ENCODE measurements around the gene VPS72. TPM values are rescaled to one million over a fixed set of nuclear protein-coding genes. Genes with fewer than 3 reads are reported as not detected.
A peak's percentile ranks its signal among the peaks of the same experiment; 100 is the strongest.

VPS72 gene
- total and polyA plus RNA-seq, 5 experiments from 2014 or later = 58.3 to 79.1 (median 69.7) TPM

GRCh38 chr1:151176514-151177045, 13.4 kb downstream of the VPS72 start:
- Mint-ChIP-seq H3K4me1 (peaks cover 0 to 16% (median 7%) of the 10 kb centered on the region in 4 donors), H3K4me3 (no peak overlapping the region), H3K27me3 (no peaks in the 10 kb centered on the region), H3K9me3 (no peaks in the 10 kb centered on the region), H3K27ac (peak overlapping the region in 4 of 10 donors; percentile 8 to 73 (median 40)), H3K36me3 (peaks cover 5 to 83% (median 13%) of the 10 kb centered on the region in 3 donors)
- POLR2A ChIA-PET = interaction anchor here (1.7 to 3.1 kb wide), 2 partner anchors 10 to 19 kb away, joined by 10 to 15 read pairs; partner anchors contain the start of genes LYSMD1 and SCNM1
- DNase-seq = no peak
- ATAC-seq = no peak

GRCh38 chr1:151175863-151176262, 14.1 kb downstream of the VPS72 start, which contains the start of gene TMOD4:
TSS of gene TMOD4 (minus strand) at chr1:151175981. CDS start at chr1:151174875, 1,106 bp downstream.
- ATAC-seq = peak; percentile 73 to 78
- H3K9me3 Mint-ChIP-seq = no peaks in the 10 kb centered on the region
- H3K27me3 Mint-ChIP-seq = no peaks in the 10 kb centered on the region
- no peak within 1 kb of the TSS for H3K4me3 Mint-ChIP-seq
- peak within 1 kb of the TSS in 9 of 10 donors; percentile 8 to 80 (median 57) for H3K27ac Mint-ChIP-seq
- POLR2A ChIA-PET = interaction anchor here (1.7 to 3.1 kb wide), 2 partner anchors 9 to 18 kb away, joined by 10 to 15 read pairs; partner anchors contain the start of genes LYSMD1 and SCNM1
- peaks cover 4 to 83% (median 13%) of the 10 kb centered on the region in 3 donors for H3K36me3 Mint-ChIP-seq
- DNase-seq = no peak
- H3K4me1 Mint-ChIP-seq = peaks cover 0 to 14% (median 6%) of the 10 kb centered on the region in 4 donors

- no peak overlapping the region for H3K4me3 Mint-ChIP-seq
- peaks cover 0 to 13% (median 7%) of the 10 kb centered on the region in 4 donors for H3K4me1 Mint-ChIP-seq
- POLR2A ChIA-PET = interaction anchor here (1.7 to 3.1 kb wide), 2 partner anchors 9 to 17 kb away, joined by 10 to 15 read pairs; partner anchors contain the start of genes LYSMD1 and SCNM1
- H3K36me3 Mint-ChIP-seq = peaks cover 0 to 79% (median 10%) of the 10 kb centered on the region in 3 donors
- H3K9me3 Mint-ChIP-seq = no peaks in the 10 kb centered on the region
- no peak for ATAC-seq
- H3K27me3 Mint-ChIP-seq = no peaks in the 10 kb centered on the region
- H3K27ac Mint-ChIP-seq = peak overlapping the region in 5 of 10 donors; percentile 25 to 80 (median 57)
- DNase-seq = no peak
These were observed 14.8 kb downstream of the VPS72 start for GRCh38 chr1:151175041-151175741.

- Mint-ChIP-seq H3K9me3 (no peaks in the 10 kb centered on the region), H3K27me3 (no peaks in the 10 kb centered on the region), H3K4me3 (no peak overlapping the region), H3K4me1 (peaks cover 14 to 23% (median 21%) of the 10 kb centered on the region in 4 donors), H3K36me3 (peaks cover 0 to 73% (median 9%) of the 10 kb centered on the region in 3 donors), H3K27ac (peak overlapping the region in 5 of 10 donors; percentile 15 to 76 (median 72))
- DNase-seq (no peak), ATAC-seq (no peak)
- POLR2A ChIA-PET = interaction anchor here (0.7 to 1.7 kb wide), 3 partner anchors 13 to 121 kb away, joined by 3 to 12 read pairs (median 3); no protein-coding TSS in a partner anchor
These were observed 18.8 kb downstream of the VPS72 start for GRCh38 chr1:151171190-151171589.

- peak overlapping the region; percentile 90 to 98 (median 96) for H3K4me3 Mint-ChIP-seq
- peaks cover 0 to 60% (median 13%) of the 10 kb centered on the region in 3 donors for H3K36me3 Mint-ChIP-seq
- ATAC-seq (no peak), DNase-seq (no peak)
- H3K27me3 Mint-ChIP-seq = peaks cover 0 to 3% (median 0%) of the 10 kb centered on the region in 5 donors
- POLR2A ChIA-PET = interaction anchor here (0.6 to 3.4 kb wide), 9 partner anchors 8 to 531 kb away, joined by 3 to 36 read pairs (median 5); partner anchors contain the start of genes C1orf56, TMOD4, TNFAIP8L2 and VPS72
- peaks cover 0 to 3% (median 0%) of the 10 kb centered on the region in 9 donors for H3K9me3 Mint-ChIP-seq
- peak overlapping the region in 9 of 10 donors; percentile 61 to 97 (median 90) for H3K27ac Mint-ChIP-seq
- H3K4me1 Mint-ChIP-seq = peaks cover 20 to 53% (median 51%) of the 10 kb centered on the region in 4 donors
These were observed 22.9 kb downstream of the VPS72 start for GRCh38 chr1:151167116-151167515.

GRCh38 chr1:151166505-151166956, 23.5 kb downstream of the VPS72 start:
- H3K27ac Mint-ChIP-seq = peak overlapping the region; percentile 90 to 99 (median 97)
- peak overlapping the region; percentile 90 to 98 (median 96) for H3K4me3 Mint-ChIP-seq
- H3K36me3 Mint-ChIP-seq = peaks cover 0 to 58% (median 13%) of the 10 kb centered on the region in 3 donors
- H3K9me3 Mint-ChIP-seq = peaks cover 0 to 3% (median 0%) of the 10 kb centered on the region in 9 donors
- H3K27me3 Mint-ChIP-seq = peaks cover 0 to 3% (median 0%) of the 10 kb centered on the region in 5 donors
- no peak for ATAC-seq
- POLR2A ChIA-PET = interaction anchor here (0.5 to 3.4 kb wide), 14 partner anchors 9 to 531 kb away, joined by 3 to 36 read pairs (median 4); partner anchors contain the start of genes C1orf56, PSMD4, TMOD4 and TNFAIP8L2
- DNase-seq = no peak
- peaks cover 22 to 59% (median 57%) of the 10 kb centered on the region in 4 donors for H3K4me1 Mint-ChIP-seq

- H3K4me3 Mint-ChIP-seq = peak within 1 kb of the TSS; percentile 90 to 98 (median 96)
- POLR2A ChIA-PET = interaction anchor here (0.5 to 3.4 kb wide), 13 partner anchors 9 to 170 kb away, joined by 3 to 36 read pairs (median 4); partner anchors contain the start of genes C1orf56, PSMD4, TMOD4 and TNFAIP8L2
- peaks cover 0 to 3% (median 0%) of the 10 kb centered on the region in 9 donors for H3K9me3 Mint-ChIP-seq
- H3K27me3 Mint-ChIP-seq = peaks cover 0 to 3% (median 0%) of the 10 kb centered on the region in 5 donors
- DNase-seq (peak; percentile 83 to 98 (median 96)), ATAC-seq (peak; percentile 97 to 98)
- peaks cover 21 to 62% (median 61%) of the 10 kb centered on the region in 4 donors for H3K4me1 Mint-ChIP-seq
- peak within 1 kb of the TSS; percentile 90 to 99 (median 97) for H3K27ac Mint-ChIP-seq
- peaks cover 0 to 56% (median 13%) of the 10 kb centered on the region in 3 donors for H3K36me3 Mint-ChIP-seq
These were observed 24.1 kb downstream of the VPS72 start, which contains the start of the genes LYSMD1 and SCNM1 for GRCh38 chr1:151165738-151166504. TSS of gene LYSMD1 (minus strand) at chr1:151165902. CDS start at chr1:151165258, 644 bp downstream. TSS of gene SCNM1 (plus strand) at chr1:151166144. CDS start at chr1:151166153, 9 bp downstream.

- POLR2A ChIA-PET = interaction anchor here (0.9 to 3.4 kb wide), 8 partner anchors 9 to 117 kb away, joined by 3 to 36 read pairs (median 4); partner anchors contain the start of genes C1orf56, PSMD4, TNFAIP8L2 and VPS72
- no peak for DNase-seq
These were observed 24.7 kb downstream of the VPS72 start for GRCh38 chr1:151165281-151165737.

GRCh38 chr1:151164732-151165280, 25.2 kb downstream of the VPS72 start:
- ATAC-seq = no peak
- DNase-seq = no peak
- H3K9me3 Mint-ChIP-seq = peaks cover 0 to 3% (median 0%) of the 10 kb centered on the region in 9 donors
- POLR2A ChIA-PET = interaction anchor here (0.9 to 3.4 kb wide), 5 partner anchors 8 to 117 kb away, joined by 3 to 36 read pairs (median 6); partner anchors contain the start of genes TNFAIP8L2, VPS72 and ZNF687
- peaks cover 22 to 71% (median 69%) of the 10 kb centered on the region in 4 donors for H3K4me1 Mint-ChIP-seq
- H3K4me3 Mint-ChIP-seq = peak overlapping the region; percentile 90 to 98 (median 96)
- peaks cover 0 to 56% (median 14%) of the 10 kb centered on the region in 3 donors for H3K36me3 Mint-ChIP-seq
- H3K27me3 Mint-ChIP-seq = peaks cover 0 to 3% (median 0%) of the 10 kb centered on the region in 5 donors
- H3K27ac Mint-ChIP-seq = peak overlapping the region in 9 of 10 donors; percentile 73 to 98 (median 96)

More at GRCh38 chr1:151165281-151165737, 24.7 kb downstream of the VPS72 start:
- H3K4me3 Mint-ChIP-seq = peak overlapping the region; percentile 90 to 98 (median 96)
- H3K27me3 Mint-ChIP-seq = peaks cover 0 to 3% (median 0%) of the 10 kb centered on the region in 5 donors
- H3K4me1 Mint-ChIP-seq = peaks cover 21 to 66% (median 66%) of the 10 kb centered on the region in 4 donors
- H3K27ac Mint-ChIP-seq = peak overlapping the region; percentile 90 to 99 (median 97)
- H3K36me3 Mint-ChIP-seq = peaks cover 0 to 57% (median 12%) of the 10 kb centered on the region in 3 donors
- peak in 1 of 2 donors; percentile 11 for ATAC-seq
- H3K9me3 Mint-ChIP-seq = peaks cover 0 to 3% (median 0%) of the 10 kb centered on the region in 9 donors

GRCh38 chr1:151159373-151159772, 30.6 kb downstream of the VPS72 start:
- peaks cover 0 to 36% (median 23%) of the 10 kb centered on the region in 3 donors for H3K36me3 Mint-ChIP-seq
- no peaks in the 10 kb centered on the region for H3K27me3 Mint-ChIP-seq

More at GRCh38 chr1:151159373-151159772, 30.6 kb downstream of the VPS72 start:
- no peak for DNase-seq
- no peaks in the 10 kb centered on the region for H3K9me3 Mint-ChIP-seq
- peak overlapping the region; percentile 49 to 99 (median 77) for H3K4me3 Mint-ChIP-seq
- POLR2A ChIA-PET = interaction anchor here (0.5 to 4.0 kb wide), 9 partner anchors 12 to 111 kb away, joined by 3 to 61 read pairs (median 12); partner anchors contain the start of genes C1orf56, CDC42SE1, GABPB2 and MLLT11
- peaks cover 29 to 80% (median 70%) of the 10 kb centered on the region in 4 donors for H3K4me1 Mint-ChIP-seq
- ATAC-seq = no peak
- H3K27ac Mint-ChIP-seq = peak overlapping the region; percentile 60 to 98 (median 94)

All from naive thymus-derived CD8-positive, alpha-beta T cell (primary cell).